ENCODE measurements around the gene EIF4E1B.

Gene EIF4E1B

GRCh38 chr5:176664479-176664878 lies 34.0 kb downstream of the EIF4E1B start:
- Mint-ChIP-seq H3K27ac (no peak overlapping the region), H3K4me3 (no peak overlapping the region), H3K4me1 (peaks cover 10% of the 10 kb centered on the region), H3K27me3 (peaks cover 19% of the 10 kb centered on the region), H3K9me3 (no peaks in the 10 kb centered on the region), H3K36me3 (no peaks in the 10 kb centered on the region)
- ATAC-seq (ENCODE audit: low read depth) (no peak), DNase-seq (ENCODE audit: low spot score in 2 of 2) (no peak)

GRCh38 chr5:176664886-176665285 lies 34.4 kb downstream of the EIF4E1B start:
- Mint-ChIP-seq H3K27me3 (peaks cover 19% of the 10 kb centered on the region), H3K4me3 (no peak overlapping the region), H3K9me3 (no peaks in the 10 kb centered on the region), H3K36me3 (no peaks in the 10 kb centered on the region), H3K4me1 (peaks cover 6% of the 10 kb centered on the region), H3K27ac (no peak overlapping the region)
- DNase-seq (ENCODE audit: low spot score in 2 of 2), result no peak
- ATAC-seq (ENCODE audit: low read depth), result no peak

GRCh38 chr5:176665517-176665916 lies 35.0 kb downstream of the EIF4E1B start:
- DNase-seq (ENCODE audit: low spot score in 2 of 2) (no peak), ATAC-seq (ENCODE audit: low read depth) (no peak)
- Mint-ChIP-seq H3K27ac (no peak overlapping the region), H3K36me3 (no peaks in the 10 kb centered on the region), H3K9me3 (no peaks in the 10 kb centered on the region), H3K4me1 (peaks cover 3% of the 10 kb centered on the region), H3K4me3 (no peak overlapping the region), H3K27me3 (peaks cover 19% of the 10 kb centered on the region)

DNA sequence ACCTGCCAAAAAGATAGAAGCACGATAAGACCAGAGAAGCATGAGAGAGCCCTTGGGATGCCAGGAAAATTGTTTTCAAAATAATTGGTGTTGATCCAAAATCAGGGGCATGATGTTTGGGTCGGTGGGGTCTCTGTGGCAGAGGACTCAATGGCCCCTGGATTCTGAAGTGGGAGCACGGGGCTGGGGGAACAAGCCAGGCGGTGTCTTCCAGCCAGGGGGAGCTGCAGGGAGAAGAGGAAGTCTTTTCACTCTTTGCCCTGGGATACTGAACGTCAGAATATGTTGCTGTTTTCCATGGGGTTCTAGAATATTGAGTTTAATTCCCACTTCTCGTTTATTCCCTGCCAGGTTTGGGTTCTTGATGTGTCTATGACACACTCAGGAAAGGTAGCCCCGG lies 37.2 kb downstream of the EIF4E1B start:
- Mint-ChIP-seq H3K4me3 (no peak overlapping the region), H3K27ac (no peak overlapping the region), H3K27me3 (peaks cover 28% of the 10 kb centered on the region), H3K9me3 (no peaks in the 10 kb centered on the region), H3K4me1 (no peaks in the 10 kb centered on the region), H3K36me3 (no peaks in the 10 kb centered on the region)
- no peak for DNase-seq (ENCODE audit: low spot score in 2 of 2)
- no peak for ATAC-seq (ENCODE audit: low read depth)

DNA sequence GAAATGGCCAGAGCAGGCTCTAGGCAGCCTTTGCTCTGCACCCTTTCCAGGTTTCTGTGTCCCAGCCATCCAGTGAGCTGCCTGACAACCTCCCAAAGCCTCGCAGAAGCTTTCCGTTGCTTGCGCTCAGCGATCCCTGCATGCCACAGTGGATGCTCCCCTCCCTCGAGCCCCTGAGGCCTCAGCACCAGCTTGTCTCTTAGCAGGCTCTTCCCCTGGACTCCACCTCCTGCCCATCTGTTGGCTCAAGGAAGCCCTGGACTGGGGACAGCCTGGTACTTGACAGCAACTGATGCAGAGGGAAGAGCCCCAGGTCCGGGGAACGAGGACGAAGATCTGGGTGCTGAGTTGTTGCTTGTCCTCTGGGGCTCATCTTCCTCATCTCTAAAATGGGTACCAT lies 40.0 kb downstream of the EIF4E1B start:
- Mint-ChIP-seq H3K27ac (no peak overlapping the region), H3K27me3 (peaks cover 35% of the 10 kb centered on the region), H3K9me3 (no peaks in the 10 kb centered on the region), H3K4me3 (no peak overlapping the region), H3K4me1 (peaks cover 5% of the 10 kb centered on the region), H3K36me3 (no peaks in the 10 kb centered on the region)
- DNase-seq (ENCODE audit: low spot score in 2 of 2), result no peak
- no peak for ATAC-seq (ENCODE audit: low read depth)

- H3K36me3 Mint-ChIP-seq, result no peaks in the 10 kb centered on the region
- H3K4me3 Mint-ChIP-seq, result no peak overlapping the region
- H3K27ac Mint-ChIP-seq, result no peak overlapping the region
- no peak for ATAC-seq (ENCODE audit: low read depth)
- peaks cover 11% of the 10 kb centered on the region for H3K4me1 Mint-ChIP-seq
- H3K27me3 Mint-ChIP-seq, result peaks cover 36% of the 10 kb centered on the region
- no peak for DNase-seq (ENCODE audit: low spot score in 2 of 2)
- no peaks in the 10 kb centered on the region for H3K9me3 Mint-ChIP-seq
Measured at GRCh38 chr5:176671399-176671798, 40.9 kb downstream of the EIF4E1B start.

GRCh38 chr5:176671890-176672747 lies 41.6 kb downstream of the EIF4E1B start:
- ATAC-seq (ENCODE audit: low read depth) (no peak), DNase-seq (ENCODE audit: low spot score in 2 of 2) (no peak)
- H3K4me1 Mint-ChIP-seq, result peaks cover 11% of the 10 kb centered on the region
- no peak overlapping the region for H3K27ac Mint-ChIP-seq
- H3K27me3 Mint-ChIP-seq, result peaks cover 34% of the 10 kb centered on the region
- no peak overlapping the region for H3K4me3 Mint-ChIP-seq
- no peaks in the 10 kb centered on the region for H3K9me3 Mint-ChIP-seq
- no peaks in the 10 kb centered on the region for H3K36me3 Mint-ChIP-seq

DNA sequence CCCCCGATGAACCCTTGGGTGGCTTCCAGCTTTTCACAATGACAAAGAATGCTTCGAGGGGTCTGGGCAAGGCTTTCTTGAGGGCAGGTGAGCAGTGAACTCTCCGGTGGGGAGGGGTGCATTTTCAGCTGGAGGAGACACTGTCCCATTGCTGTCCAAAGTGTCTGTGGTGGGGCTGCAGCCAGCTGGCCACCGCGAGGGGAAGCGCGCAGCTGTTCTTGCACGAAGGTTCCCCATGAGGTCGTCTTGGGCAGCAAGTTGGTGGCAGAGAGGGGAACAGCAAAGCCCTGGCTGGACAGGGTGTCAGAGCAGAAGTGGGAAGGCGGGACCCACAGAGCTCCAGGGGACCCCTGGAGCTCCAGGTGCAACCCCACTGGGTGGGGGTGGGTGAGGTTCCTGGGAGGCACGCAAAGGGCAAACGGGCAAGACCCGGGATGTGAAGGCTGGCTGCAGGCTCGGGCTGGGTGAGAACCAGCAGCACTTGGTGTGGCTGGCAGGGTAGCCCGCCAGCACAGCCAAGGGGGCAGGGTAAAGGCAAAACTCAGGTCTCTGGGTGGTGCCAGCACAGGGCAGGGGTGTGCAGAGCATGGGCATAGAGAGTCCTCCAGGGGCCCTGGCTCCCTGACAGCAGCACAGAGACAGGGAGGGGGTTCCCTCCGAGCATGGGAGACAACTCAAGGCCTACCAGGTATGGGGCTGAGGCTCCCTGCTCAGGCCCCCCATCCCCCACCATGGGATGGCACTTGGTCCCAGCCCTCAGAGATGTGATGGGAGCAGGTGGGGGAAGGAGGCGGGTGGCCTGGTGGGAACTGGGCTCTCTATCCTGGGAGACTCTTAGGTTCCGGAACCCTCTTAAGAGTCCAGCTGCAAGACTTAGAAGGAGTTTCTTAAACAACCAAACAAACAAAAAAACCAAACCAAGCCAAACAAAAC lies 43.4 kb downstream of the EIF4E1B start:
- ATAC-seq (ENCODE audit: low read depth) (no peak), DNase-seq (ENCODE audit: low spot score in 2 of 2) (no peak)
- Mint-ChIP-seq H3K9me3 (no peaks in the 10 kb centered on the region), H3K27ac (no peak overlapping the region), H3K4me3 (no peak overlapping the region), H3K27me3 (peaks cover 39% of the 10 kb centered on the region), H3K4me1 (peaks cover 17% of the 10 kb centered on the region), H3K36me3 (no peaks in the 10 kb centered on the region)

GRCh38 chr5:176674799-176675198 lies 44.3 kb downstream of the EIF4E1B start:
- no peaks in the 10 kb centered on the region for H3K9me3 Mint-ChIP-seq
- peaks cover 17% of the 10 kb centered on the region for H3K4me1 Mint-ChIP-seq
- DNase-seq (ENCODE audit: low spot score in 2 of 2) (no peak), ATAC-seq (ENCODE audit: low read depth) (no peak)
- H3K36me3 Mint-ChIP-seq, result no peaks in the 10 kb centered on the region
- H3K27me3 Mint-ChIP-seq, result peaks cover 40% of the 10 kb centered on the region
- H3K27ac Mint-ChIP-seq, result no peak overlapping the region
- H3K4me3 Mint-ChIP-seq, result no peak overlapping the region

DNA sequence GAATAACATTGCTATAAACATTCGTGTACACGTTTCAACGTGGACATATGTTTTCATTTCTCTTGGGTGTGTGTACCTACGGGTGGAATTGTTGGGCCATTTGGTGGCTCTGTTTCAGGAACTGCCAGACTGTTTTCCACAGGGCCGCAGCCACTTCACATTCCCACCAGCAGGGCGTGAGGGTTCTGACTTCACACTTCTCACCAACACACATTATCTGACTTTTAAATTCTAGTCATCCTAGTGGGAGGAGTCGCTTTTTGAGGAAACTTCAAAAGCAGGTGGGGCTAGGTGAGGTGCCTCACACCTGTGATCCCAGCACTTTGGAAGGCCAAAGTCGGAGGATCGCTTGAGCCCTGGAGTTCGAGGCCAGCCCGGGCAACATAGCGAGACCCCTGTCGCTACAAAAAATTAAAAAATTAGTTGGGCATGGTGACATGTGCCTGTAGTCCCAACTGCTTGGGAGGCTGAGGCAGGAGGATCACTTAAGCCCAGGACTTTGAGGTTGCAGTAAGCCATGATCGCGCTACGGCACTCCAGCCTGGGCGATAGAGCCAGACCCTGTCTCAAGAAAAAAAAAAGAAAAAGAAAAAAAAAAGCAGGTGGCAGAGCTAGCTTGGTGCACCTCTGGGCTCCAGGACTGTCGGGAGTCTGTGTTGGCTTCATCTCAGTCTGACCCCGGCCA lies 45.3 kb downstream of the EIF4E1B start:
- no peak overlapping the region for H3K4me3 Mint-ChIP-seq
- peaks cover 17% of the 10 kb centered on the region for H3K4me1 Mint-ChIP-seq
- DNase-seq (ENCODE audit: low spot score in 2 of 2) (no peak), ATAC-seq (ENCODE audit: low read depth) (no peak)
- H3K27ac Mint-ChIP-seq, result no peak overlapping the region
- peaks cover 41% of the 10 kb centered on the region for H3K27me3 Mint-ChIP-seq
- no peaks in the 10 kb centered on the region for H3K9me3 Mint-ChIP-seq
- no peaks in the 10 kb centered on the region for H3K36me3 Mint-ChIP-seq

DNA sequence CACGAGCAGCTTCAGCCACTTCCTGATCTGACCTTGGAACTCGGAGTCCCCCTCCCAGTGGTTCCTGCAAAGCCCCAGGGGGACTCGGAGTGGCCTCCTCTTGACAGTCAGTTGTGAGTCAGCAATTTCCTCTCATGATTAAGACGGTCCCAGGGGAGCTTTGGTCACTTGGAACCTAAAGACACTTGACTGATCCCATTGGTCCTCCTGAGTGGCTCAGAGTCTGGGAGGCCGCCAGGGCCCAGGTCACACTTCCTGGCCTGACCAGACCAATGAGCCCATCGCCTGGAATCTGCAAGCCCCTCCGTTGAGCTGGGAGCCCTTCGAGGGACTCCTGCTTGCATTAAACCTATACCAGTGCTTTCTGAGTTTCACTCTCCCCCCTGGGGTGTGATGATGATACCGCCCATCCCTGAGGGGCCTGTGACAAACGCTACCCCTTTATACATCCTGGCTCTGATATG lies 45.9 kb downstream of the EIF4E1B start:
- DNase-seq (ENCODE audit: low spot score in 2 of 2) (no peak), ATAC-seq (ENCODE audit: low read depth) (no peak)
- H3K27me3 Mint-ChIP-seq, result peaks cover 39% of the 10 kb centered on the region
- H3K27ac Mint-ChIP-seq, result no peak overlapping the region
- no peaks in the 10 kb centered on the region for H3K9me3 Mint-ChIP-seq
- H3K4me1 Mint-ChIP-seq, result peaks cover 17% of the 10 kb centered on the region
- H3K36me3 Mint-ChIP-seq, result no peaks in the 10 kb centered on the region
- H3K4me3 Mint-ChIP-seq, result no peak overlapping the region

DNA sequence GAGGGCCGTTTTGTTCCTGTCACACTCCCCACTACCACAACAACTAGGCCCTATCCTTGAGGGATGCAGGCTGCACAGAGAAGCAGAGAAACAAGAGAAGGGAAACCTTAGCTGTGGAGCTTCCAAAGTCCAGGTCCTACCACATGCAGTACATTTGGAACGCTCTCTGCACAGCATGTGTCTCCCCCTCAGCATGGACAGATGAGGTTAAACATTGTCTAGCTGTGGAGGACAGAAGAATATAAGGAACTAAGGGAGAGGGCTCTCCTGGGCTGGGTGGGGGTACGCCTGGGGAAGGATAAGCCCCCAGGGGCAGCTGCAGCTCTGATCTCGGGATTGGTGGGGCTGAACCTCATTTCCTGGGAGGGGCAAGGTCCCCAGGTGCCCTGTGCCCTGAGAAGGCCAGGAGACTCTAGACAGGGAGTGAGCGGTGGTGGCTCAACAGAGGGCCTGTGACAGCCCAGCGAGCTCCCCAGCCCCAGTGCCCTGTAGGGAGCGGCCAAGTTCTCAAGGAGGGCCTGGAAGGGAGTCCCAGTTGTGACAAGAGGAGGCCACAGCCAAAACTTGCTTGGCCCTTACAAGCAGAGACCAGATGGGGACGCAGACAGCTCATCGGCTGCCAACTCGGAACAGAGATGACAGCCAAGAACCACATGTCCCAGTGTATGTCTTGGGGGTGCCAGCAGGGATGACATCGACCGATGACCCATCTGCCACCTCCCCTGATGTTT lies 46.9 kb downstream of the EIF4E1B start:
- Mint-ChIP-seq H3K27me3 (peaks cover 37% of the 10 kb centered on the region), H3K27ac (no peak overlapping the region), H3K36me3 (no peaks in the 10 kb centered on the region), H3K4me1 (peaks cover 17% of the 10 kb centered on the region), H3K9me3 (no peaks in the 10 kb centered on the region), H3K4me3 (no peak overlapping the region)
- no peak for ATAC-seq (ENCODE audit: low read depth)
- no peak for DNase-seq (ENCODE audit: low spot score in 2 of 2)

GRCh38 chr5:176678584-176678983 lies 48.1 kb downstream of the EIF4E1B start:
- no peak overlapping the region for H3K4me3 Mint-ChIP-seq
- H3K4me1 Mint-ChIP-seq, result peaks cover 17% of the 10 kb centered on the region
- H3K27me3 Mint-ChIP-seq, result peaks cover 31% of the 10 kb centered on the region
- DNase-seq (ENCODE audit: low spot score in 2 of 2), result no peak
- no peak overlapping the region for H3K27ac Mint-ChIP-seq
- no peak for ATAC-seq (ENCODE audit: low read depth)
- no peaks in the 10 kb centered on the region for H3K36me3 Mint-ChIP-seq
- no peaks in the 10 kb centered on the region for H3K9me3 Mint-ChIP-seq
